WERI-Rb-1 (cell line): ENCODE results near the gene ZFP91.

ENCODE experiments used
- DNase-seq: peaks from one replicate; pipeline ENCODE4 v3.0.0-alpha.2; 2020
- H3K27ac ChIP-seq: fragments of 250-450 bp; sonication (Bioruptor Pico); 2 replicates; pipeline ENCODE4 v1.5.1; 2020; ENCODE audit warnings: mild to moderate bottlenecking, moderate library complexity
- H3K27me3 ChIP-seq: fragments of 250-450 bp; sonication (Bioruptor Pico); 2 replicates; pipeline ENCODE4 v1.5.1; 2021; ENCODE audit warnings: mild to moderate bottlenecking, low read depth, moderate library complexity; ENCODE audit not compliant: insufficient read depth, severe bottlenecking
- H3K36me3 ChIP-seq: fragments of 250-450 bp; sonication (Bioruptor Pico); 2 replicates; pipeline ENCODE4 v1.5.1; 2020; ENCODE audit warnings: mild to moderate bottlenecking, moderate library complexity
- H3K4me3 ChIP-seq: 2 replicates; pipeline ENCODE4 v1.5.1; 2011; ENCODE audit warnings: low read depth, mild to moderate bottlenecking, control low read depth, low read length
- H3K9me3 ChIP-seq: fragments of 250-450 bp; sonication (Bioruptor Pico); 2 replicates; pipeline ENCODE4 v1.5.1; 2021; ENCODE audit warnings: mild to moderate bottlenecking, moderate library complexity; ENCODE audit not compliant: severe bottlenecking
- TF ChIP-seq, protein P1 (sequence below): IDR thresholded peaks from 2 replicates; pipeline ENCODE4 v1.5.1; 2011; ENCODE audit warnings: low read depth, mild to moderate bottlenecking, control low read depth, inconsistent platforms, low read length

ZFP91 gene, protein sequence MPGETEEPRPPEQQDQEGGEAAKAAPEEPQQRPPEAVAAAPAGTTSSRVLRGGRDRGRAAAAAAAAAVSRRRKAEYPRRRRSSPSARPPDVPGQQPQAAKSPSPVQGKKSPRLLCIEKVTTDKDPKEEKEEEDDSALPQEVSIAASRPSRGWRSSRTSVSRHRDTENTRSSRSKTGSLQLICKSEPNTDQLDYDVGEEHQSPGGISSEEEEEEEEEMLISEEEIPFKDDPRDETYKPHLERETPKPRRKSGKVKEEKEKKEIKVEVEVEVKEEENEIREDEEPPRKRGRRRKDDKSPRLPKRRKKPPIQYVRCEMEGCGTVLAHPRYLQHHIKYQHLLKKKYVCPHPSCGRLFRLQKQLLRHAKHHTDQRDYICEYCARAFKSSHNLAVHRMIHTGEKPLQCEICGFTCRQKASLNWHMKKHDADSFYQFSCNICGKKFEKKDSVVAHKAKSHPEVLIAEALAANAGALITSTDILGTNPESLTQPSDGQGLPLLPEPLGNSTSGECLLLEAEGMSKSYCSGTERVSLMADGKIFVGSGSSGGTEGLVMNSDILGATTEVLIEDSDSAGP

DNA sequence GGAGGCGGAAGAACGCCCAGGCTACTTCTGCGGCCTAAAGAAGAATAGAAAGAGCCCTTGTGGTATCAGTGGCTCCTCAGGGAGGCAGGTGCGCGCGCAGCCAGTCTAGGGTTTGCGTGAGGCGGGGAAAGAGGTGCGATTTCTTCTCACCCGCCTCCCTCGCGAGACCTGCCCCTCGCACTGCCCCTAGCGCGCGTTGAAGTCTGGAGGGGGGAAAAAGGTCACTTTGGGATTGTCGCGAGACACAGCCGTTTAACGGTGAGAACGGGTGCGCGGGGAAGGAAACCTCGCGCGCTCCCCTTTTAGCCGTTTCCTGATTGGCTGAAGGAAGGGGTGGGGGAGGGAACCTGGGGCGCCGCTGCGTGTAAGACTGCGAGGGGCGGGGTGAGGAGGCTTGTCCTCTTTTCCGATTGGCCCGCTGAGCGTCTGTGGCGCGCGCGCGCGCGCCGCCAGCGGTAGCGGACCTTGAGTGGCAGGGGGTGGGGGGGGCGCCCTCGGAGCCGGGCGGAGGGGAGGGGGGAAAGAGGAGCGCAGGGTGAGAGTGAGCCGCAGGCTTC is at the start of gene ZFP91:
TSS of gene ZFP91 (plus strand) at position 429 of the 557 bp plus-strand sequence. CDS start 219 bp downstream, outside the sequence.
- TF ChIP-seq, protein P1, sequence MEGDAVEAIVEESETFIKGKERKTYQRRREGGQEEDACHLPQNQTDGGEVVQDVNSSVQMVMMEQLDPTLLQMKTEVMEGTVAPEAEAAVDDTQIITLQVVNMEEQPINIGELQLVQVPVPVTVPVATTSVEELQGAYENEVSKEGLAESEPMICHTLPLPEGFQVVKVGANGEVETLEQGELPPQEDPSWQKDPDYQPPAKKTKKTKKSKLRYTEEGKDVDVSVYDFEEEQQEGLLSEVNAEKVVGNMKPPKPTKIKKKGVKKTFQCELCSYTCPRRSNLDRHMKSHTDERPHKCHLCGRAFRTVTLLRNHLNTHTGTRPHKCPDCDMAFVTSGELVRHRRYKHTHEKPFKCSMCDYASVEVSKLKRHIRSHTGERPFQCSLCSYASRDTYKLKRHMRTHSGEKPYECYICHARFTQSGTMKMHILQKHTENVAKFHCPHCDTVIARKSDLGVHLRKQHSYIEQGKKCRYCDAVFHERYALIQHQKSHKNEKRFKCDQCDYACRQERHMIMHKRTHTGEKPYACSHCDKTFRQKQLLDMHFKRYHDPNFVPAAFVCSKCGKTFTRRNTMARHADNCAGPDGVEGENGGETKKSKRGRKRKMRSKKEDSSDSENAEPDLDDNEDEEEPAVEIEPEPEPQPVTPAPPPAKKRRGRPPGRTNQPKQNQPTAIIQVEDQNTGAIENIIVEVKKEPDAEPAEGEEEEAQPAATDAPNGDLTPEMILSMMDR, result no peak

DNA sequence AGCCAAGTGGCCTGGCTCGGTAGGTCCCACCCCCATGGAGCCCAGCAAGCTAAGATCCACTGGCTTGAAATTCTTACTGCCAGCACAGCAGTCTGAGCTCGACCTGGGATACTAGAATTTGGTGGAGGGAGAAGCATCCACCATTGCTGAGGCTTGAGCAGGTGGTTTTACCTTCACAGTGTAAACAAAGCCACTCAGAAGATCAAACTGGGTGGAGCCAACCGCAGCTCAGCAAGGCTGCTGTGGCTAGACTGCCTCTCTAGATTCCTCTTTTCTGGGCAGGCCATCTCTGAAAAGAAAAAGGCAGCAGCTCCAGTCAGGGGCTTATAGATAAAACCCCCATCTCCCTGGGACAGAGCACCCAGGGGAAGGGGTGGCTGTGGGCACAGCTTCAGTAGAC is 48.6 kb upstream of the ZFP91 start:
- no peaks in the 10 kb centered on the region for H3K36me3 ChIP-seq
- no peak for DNase-seq
- peaks cover 5% of the 10 kb centered on the region for H3K9me3 ChIP-seq
- TF ChIP-seq, protein P1, result no peak
- H3K27me3 ChIP-seq, result peaks cover 8% of the 10 kb centered on the region
- no peak overlapping the region for H3K27ac ChIP-seq
- no peak overlapping the region for H3K4me3 ChIP-seq

More for the DNA sequence above, at the start of gene ZFP91:
- peaks cover 31% of the 10 kb centered on the region for H3K36me3 ChIP-seq
- peak within 1 kb of the TSS; percentile 95 for H3K4me3 ChIP-seq
- H3K9me3 ChIP-seq, result no peaks in the 10 kb centered on the region
- peak; percentile 97 for DNase-seq
- H3K27me3 ChIP-seq, result no peaks in the 10 kb centered on the region
- H3K27ac ChIP-seq, result peak within 1 kb of the TSS; percentile 100

DNA sequence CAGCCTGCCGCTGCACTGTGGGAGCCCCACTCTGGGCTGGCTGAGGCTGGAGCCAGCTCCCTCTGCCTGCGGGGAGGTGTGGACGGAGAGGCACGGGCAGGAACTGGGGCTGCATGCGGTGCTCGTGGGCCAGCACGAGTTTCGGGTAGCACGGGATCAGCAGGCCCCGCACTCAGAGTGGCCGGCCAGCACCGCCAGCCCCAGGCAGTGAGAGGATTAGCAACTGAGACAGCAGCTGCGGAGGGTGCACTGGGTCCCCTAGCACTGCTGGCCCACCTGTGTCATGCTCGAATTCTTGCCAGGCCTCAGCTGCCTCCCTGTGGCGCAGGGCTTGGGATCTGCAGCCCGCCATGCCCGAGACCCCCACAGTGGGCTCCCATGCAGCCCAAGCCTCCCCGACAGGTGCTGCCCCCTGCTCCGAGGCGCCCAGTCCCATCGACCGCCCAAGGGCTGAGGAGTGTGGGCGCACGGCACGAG is 47.0 kb upstream of the ZFP91 start:
- no peaks in the 10 kb centered on the region for H3K36me3 ChIP-seq
- no peaks in the 10 kb centered on the region for H3K27me3 ChIP-seq
- TF ChIP-seq, protein P1, result no peak
- no peak for DNase-seq
- no peak overlapping the region for H3K4me3 ChIP-seq
- H3K27ac ChIP-seq, result no peak overlapping the region
- H3K9me3 ChIP-seq, result peaks cover 5% of the 10 kb centered on the region

DNA sequence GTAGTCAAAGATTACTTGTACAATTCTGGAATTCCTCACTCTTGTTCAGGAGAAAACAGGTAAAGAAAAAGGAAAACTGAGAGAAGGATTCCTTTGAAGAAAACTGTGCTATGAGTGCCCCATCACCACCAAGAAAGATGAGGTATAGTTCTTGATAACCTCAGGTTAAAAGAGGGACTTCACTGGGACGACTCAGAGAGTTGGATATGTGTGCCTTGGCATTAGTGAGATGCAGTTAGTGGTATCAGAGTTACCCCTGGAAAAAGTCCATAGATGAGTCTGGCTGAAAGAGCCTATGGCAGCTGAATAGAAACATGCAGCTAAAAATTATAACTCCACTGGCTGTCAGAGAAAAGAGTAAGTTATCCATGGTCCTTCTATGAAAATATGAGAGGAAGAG is 32.0 kb upstream of the ZFP91 start:
- H3K27me3 ChIP-seq, result no peaks in the 10 kb centered on the region
- H3K4me3 ChIP-seq, result no peak overlapping the region
- no peak for DNase-seq
- TF ChIP-seq, protein P1, result no peak
- H3K9me3 ChIP-seq, result no peaks in the 10 kb centered on the region
- no peak overlapping the region for H3K27ac ChIP-seq
- H3K36me3 ChIP-seq, result no peaks in the 10 kb centered on the region

DNA sequence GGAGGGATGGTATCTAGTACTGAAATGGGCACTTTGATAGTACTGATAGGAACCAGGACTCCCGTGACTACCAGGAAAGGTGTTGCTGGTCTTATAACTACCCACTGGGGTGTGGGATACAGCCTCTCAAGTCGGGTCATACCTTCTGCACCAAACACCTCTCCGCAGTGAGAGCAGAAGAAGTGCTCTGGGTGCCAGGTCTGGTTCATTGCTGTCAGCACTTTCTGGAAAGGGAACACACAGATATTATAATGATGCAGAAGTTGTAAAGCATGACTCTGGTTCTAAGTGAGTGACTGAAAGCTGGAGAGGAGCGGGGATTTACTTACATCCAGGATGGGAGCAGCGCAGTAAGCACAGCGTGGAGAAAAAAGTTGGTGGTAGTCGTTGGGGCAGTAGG is 29.2 kb upstream of the ZFP91 start:
- TF ChIP-seq, protein P1, result no peak
- Histone ChIP-seq H3K4me3 (no peak overlapping the region), H3K27me3 (no peaks in the 10 kb centered on the region), H3K36me3 (no peaks in the 10 kb centered on the region), H3K9me3 (no peaks in the 10 kb centered on the region), H3K27ac (no peak overlapping the region)
- no peak for DNase-seq
